Activated CD8-positive, alpha-beta memory T cell treated with anti-CD3 and anti-CD28 coated beads, Interleukin-2, amount 50 U/mL, for 1 hour (primary cell): ENCODE data around the gene HOXA10.

ENCODE experiments used
- DNase-seq: peaks from one replicate; pipeline ENCODE4 v3.0.0-alpha.2; 2020; ENCODE audit errors: extremely low read depth

Gene HOXA10

GRCh38 chr7:27191833-27192545 is 17.9 kb upstream of the HOXA10 start:
- no peak for DNase-seq

- DNase-seq, result no peak
Observed at GRCh38 chr7:27191161-27191731, 17.1 kb upstream of the HOXA10 start.

DNA sequence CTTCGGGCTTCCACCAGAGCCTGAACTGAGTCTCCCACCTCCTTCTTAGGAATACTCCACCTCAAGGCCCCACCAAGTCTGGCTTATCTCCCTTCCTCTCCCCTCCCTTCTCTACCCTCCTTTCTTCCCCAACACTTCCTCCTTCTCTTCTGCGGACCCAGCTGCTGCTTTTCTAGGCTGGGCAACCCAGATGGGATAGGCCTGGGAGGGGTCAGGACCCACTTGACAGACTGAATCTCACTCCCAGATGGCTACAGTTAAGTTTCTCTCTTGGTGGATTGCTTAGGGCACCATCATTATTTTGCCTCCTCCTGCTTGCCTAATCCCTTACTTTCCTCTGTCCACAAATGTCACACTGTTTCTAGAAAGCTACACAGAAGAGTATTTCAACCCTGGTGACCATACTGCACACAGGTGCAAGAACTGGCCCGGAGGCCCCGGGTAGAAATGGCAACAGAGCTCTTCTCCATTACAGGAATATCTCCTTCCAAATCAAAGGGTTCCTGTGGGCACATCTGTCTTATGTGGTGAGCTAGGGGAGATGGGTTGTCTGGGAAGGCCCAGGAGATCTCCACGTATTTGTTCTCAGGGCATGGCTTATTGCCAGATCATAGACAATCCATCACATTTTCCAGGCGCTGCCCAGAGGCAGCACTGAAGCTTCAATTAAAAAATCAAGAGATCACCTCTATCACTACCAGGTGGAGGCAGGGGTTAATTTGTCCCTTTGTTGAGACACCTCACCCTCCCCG is 16.1 kb upstream of the HOXA10 start:
- no peak for DNase-seq

- no peak for DNase-seq
Observed at GRCh38 chr7:27189295-27189996, 15.3 kb upstream of the HOXA10 start.

GRCh38 chr7:27188386-27189294 is 14.5 kb upstream of the HOXA10 start:
- no peak for DNase-seq

- no peak for DNase-seq
Observed at GRCh38 chr7:27187475-27188385, 13.6 kb upstream of the HOXA10 start.

DNA sequence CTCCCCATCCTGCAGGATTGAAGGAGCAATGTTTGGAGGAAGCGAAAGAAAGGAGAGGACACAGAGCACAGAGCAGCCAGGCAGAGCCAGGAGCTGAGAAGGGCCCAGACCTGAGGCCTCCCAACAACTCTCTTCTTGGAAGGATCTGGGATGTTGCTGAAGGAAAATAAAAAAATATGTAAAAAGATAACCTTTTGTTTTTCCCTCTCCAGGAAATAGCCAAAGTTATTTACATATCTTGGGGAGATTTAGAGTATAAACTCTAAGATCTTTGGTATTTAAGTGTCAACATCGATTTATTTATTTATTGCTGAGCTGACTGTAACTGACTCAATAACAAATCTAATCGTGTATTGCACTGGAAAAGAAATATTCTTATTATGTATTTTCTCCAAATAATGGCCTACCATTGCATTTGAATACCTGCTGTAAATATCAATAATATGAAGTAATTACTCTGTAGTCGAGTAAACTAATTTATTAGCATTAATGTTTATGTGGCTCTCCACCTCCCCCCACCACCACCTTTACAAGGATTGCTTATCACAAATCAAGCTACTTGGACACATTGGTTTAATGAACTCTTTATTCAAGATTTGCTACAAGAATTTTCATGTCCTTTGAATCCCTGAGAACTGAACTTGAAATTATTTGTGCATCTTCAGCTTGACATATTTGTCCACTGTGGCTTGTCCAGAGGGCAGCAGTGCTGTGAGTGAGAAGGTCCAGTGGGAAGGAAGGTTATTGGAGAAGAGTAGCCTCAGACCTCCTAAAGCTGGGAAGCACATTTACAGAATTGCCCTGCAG is 12.8 kb upstream of the HOXA10 start:
- no peak for DNase-seq

- no peak for DNase-seq
Observed at GRCh38 chr7:27185854-27186667, 11.9 kb upstream of the HOXA10 start.

DNA sequence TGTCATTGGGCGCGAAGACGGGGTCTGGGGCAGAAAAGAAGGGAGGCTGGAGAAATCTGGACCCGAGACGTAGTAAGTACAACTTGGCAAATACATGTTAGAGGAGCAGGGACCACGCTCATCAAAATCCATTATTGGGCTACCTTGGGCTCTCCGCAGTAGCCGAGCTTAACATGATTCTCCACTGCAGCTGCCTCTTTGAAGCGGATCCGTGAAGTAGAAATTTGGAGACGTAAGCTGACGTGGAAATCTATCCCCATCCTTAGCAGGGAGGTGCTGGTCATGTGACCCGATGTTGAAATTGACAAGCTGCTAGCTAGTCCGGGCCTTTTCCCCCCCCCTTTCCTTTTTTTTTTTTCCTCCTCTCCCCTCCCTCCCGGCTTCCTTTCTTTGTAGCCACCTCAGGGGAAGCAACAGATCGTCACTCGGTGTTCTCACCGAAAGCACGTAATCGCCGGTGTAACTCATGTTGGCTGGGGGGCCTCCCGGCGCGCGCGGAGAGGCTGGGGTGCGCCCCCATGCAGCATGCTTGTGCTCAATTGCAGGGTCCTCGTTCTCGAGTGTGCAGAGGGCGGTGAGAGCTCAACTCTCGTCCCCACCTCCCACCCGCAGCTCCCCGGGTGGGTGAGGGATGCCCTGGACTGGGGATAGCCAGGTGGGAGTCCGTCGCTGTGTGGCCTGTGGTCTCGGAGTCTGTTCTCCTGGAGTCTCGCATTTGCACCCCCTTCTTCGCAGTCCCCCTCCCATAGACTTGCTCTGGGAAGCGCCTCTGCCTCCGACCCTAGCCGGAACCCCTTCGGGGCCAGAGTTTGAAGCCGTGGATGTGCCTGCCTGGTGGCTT is 11.1 kb upstream of the HOXA10 start, which contains the start of gene HOXA11:
HOXA11 (minus strand) TSS at position 220 of the 841 bp plus-strand sequence; CDS start at position 132, 88 bp downstream.
- DNase-seq, result no peak

GRCh38 chr7:27184337-27185012 is 10.4 kb upstream of the HOXA10 start:
- DNase-seq, result no peak

DNA sequence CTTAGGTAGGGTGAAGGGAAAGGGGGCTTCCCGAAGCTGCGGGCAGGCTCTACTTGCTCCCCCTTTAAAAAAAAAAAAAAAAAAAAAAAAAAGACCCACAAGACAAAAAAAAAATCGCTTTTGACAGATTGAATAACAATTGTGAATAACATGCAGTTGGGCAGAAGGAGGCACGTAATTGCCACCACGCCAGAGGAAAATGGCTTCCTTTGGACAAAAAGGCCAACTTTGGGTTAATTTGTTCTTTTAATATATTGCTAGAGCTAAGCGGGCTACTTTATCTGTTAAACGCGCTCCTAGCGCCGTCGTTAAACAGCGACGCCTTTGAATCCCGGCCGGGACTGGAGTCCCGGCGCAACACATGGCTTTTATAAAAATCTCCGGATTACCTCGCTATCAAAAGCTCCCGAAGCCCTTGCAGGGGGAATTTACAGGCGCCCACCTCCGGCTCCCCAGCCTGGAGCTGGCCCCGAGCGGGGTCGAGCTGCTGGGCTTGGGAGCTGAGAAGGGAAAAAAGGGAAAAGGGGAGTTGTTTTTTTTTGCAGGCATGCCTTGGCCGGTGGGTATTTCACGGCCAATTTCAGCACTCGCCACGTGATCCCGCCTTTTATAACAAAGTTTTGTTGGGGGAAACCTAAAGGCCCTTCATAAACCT is 9.7 kb upstream of the HOXA10 start:
- DNase-seq, result no peak

GRCh38 chr7:27182861-27183681 is 9.0 kb upstream of the HOXA10 start:
- no peak for DNase-seq

GRCh38 chr7:27182285-27182841 is 8.2 kb upstream of the HOXA10 start:
- no peak for DNase-seq

GRCh38 chr7:27181795-27182275 is 7.7 kb upstream of the HOXA10 start:
- DNase-seq, result no peak
